Cardiac septum (tissue), 1 donor: Measurements from ENCODE around the gene PCSK2. TPM values are rescaled to one million over a fixed set of nuclear protein-coding genes. Genes with fewer than 3 reads are reported as not detected.

ENCODE experiments used
- DNase-seq: peaks from one replicate; pipeline ENCODE4 v3.0.0-alpha.2; 2020; ENCODE audit warnings: low spot score
- intact Hi-C: fragments of 100-400 bp; cut with DNase I; formaldehyde crosslinking; loops from one replicate; pipeline ENCODE4 v1.14.0; 2022
- total RNA-seq: library from RNA; stranded (reverse); fragmentation: NEBNext Ultra II Directional; extraction: Animal tissue kit (Norgen Biotek cat#: 25700); gene quantifications from one replicate; pipeline ENCODE4 v1.2.1, GENCODE V29; 2021
- donor health status: DM: no; HTN: no; CAD: no.

PCSK2 gene
- total RNA-seq, 1 donor from 2014 or later, result 0.35 TPM

DNA sequence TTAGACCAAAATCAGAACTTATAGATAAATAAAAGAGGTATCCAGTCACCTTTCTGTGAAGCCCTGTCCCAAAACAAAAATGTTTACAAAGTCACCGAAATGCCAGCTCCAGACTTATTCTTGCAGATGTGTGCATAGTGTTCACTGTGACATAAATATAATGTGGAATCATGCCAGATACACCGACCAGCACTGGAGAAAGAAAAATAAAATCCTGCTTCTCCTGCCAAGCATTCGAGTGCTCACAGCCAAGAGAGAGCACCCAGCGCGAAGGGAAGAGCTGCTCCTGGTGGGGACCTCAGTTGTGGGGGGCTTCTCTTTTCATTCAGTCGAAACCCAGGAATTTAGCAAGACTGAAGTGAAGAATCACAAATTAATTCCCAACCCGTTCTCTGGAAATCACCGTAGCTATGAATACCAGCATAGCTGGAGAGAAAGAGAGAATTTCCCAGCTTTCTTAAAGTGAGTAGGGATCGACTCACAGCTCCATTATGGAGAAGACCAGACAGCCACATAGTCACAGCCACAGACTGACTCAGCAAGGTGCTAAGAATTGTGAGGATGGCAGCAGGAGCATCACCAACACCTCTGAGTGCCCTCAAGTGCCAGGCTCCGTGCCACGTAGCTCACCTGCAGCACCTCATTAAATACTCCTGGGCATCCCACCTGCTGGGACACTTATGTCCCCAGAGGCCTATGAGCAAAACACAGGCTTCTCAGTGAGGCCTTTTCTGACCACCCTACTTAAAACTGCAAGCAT is 271.2 kb downstream of the PCSK2 start:
- DNase-seq, result no peak
- intact Hi-C loops, result no loop called here

GRCh38 chr20:17498641-17499040 is 271.8 kb downstream of the PCSK2 start:
- no peak for DNase-seq
- intact Hi-C loops, result no loop called here

GRCh38 chr20:17499041-17499440 is 272.2 kb downstream of the PCSK2 start:
- intact Hi-C loops, result no loop called here
- DNase-seq, result no peak

GRCh38 chr20:17500271-17500670 is 273.4 kb downstream of the PCSK2 start:
- intact Hi-C loops, result loop anchor here (5.0 kb wide), 2 partner anchors 497 to 777 kb away; no protein-coding TSS in a partner anchor
- DNase-seq, result no peak

- peak; percentile 71 for DNase-seq
- intact Hi-C loops, result loop anchor here (5.0 kb wide), 2 partner anchors 496 to 776 kb away; no protein-coding TSS in a partner anchor
Measured at GRCh38 chr20:17500826-17501225, 274.0 kb downstream of the PCSK2 start.

DNA sequence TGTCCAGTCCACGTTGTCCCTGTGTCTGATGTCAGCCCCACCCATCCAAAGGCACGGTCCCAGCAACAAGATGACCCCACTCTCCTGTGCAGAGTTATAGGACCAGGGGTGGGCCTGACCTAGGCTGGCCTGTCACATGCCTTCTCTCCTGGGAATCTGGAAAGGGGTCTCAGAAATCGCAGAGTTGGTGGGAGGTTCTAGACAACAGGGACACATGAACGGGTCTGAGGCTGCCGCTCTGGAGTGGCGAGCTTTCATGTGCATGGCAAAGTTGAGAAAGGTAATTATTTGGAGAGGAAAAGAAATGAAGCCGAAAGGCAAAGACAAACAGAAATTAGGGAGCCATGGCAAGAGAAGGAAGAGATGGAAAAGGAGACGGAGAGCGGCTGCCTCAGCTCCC is 274.9 kb downstream of the PCSK2 start:
- intact Hi-C loops, result loop anchor here (5.0 kb wide), 2 partner anchors 496 to 776 kb away; no protein-coding TSS in a partner anchor

DNA sequence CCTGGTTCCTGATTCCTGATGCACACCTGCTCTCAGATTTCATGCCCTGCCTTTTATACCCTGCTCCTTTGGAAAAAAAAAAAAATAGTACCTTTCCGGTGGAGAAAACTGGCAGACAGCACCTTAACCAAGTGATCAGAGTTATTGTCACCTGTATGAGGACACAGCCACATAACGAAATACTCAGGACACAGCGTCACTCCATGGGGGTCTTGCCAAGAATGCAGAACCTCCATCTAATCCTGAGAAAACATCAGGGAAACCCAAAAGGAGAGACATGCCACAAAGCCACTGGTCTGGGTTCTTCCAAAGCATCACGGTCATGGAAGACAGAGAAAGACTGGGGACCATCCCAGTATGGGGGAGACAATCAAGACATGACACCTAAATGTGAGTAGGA is 275.3 kb downstream of the PCSK2 start:
- intact Hi-C loops, result loop anchor here (5.0 kb wide), 2 partner anchors 495 to 775 kb away; no protein-coding TSS in a partner anchor
- DNase-seq, result no peak

More for the DNA sequence above, 274.9 kb downstream of the PCSK2 start:
- peak; percentile 47 for DNase-seq

DNA sequence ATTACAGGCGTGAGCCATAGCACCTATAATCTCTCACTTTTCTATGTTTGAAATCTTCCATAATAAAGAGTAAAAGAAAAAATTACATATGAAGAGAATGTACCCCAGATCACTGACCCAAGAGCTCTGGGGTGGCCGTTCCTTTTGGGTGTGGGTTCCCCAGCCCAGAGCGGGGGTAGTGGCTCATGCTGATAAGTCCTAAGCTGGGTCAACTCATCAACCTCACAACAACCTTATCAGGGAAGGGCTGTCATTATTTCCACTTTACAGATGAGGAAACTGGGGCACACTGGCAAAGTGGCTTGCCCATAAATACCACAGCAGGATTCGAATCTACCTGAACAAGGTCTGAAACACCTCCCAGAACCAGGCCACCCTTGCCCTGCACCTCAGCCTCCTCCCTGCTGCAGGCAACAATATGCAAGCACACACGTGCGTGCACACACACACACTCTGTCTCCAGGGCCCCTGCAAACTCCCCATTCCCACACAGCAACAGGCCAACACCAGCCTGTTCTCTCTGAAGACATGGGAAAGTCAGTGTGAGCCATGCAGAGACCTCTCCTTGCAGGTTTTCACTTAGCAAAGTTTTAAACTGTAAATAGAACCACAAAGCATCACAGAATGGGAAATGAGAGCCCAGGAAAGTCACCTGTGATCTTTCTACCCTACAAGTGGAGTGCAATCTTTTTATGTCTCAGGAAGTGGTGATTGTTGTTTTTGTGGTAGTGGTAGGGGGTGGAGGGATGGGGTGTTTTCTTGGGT is 276.6 kb downstream of the PCSK2 start:
- DNase-seq, result no peak
- intact Hi-C loops, result loop anchor here (2.0 to 5.0 kb wide), 3 partner anchors 395 to 774 kb away; no protein-coding TSS in a partner anchor

DNA sequence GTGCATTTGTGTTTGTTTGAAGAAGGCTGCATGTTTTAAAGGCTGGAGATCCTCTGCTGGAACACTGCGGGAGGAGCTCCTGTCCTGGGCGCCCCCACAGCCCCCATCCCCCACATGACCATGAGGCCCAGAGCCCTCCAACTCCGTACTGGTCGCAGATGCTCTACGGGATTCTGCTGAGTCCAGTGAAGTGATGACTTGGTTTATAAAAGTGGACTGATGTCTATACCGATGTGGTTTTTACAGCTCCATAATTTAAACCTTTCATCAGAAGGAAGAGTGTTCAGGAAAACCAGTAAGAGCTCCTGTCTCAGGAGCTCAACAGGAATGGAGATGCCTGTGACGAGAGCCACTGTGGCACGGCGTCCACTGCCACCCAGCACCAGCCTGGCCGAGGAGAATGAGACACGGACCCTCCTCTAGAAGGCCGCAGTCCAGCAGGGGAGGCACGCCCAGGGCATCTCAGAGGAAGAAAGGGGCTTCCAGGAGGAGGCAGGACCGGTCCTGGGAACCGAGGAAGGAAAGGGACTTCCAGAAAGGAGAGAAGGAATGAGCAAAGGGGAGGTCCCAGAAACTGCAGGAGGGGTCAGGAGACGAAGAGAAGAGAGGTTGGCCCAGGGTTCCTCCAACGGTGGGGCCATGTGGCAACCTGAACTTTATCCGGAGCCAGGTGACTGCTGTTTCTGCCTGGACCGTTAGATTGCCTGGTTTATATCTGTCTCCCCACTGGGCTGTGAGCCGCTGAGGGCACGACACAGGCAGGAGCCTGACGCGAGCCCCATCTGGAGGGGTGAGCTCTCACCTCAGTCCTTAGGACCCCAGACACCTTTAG is 277.4 kb downstream of the PCSK2 start:
- intact Hi-C loops, result loop anchor here (2.0 to 5.0 kb wide), 3 partner anchors 395 to 773 kb away; no protein-coding TSS in a partner anchor
- DNase-seq, result no peak

- peak; percentile 82 for DNase-seq
- intact Hi-C loops, result loop anchor here (2.0 to 5.0 kb wide), 3 partner anchors 394 to 772 kb away; no protein-coding TSS in a partner anchor
Measured at GRCh38 chr20:17504898-17505635, 278.2 kb downstream of the PCSK2 start.

DNA sequence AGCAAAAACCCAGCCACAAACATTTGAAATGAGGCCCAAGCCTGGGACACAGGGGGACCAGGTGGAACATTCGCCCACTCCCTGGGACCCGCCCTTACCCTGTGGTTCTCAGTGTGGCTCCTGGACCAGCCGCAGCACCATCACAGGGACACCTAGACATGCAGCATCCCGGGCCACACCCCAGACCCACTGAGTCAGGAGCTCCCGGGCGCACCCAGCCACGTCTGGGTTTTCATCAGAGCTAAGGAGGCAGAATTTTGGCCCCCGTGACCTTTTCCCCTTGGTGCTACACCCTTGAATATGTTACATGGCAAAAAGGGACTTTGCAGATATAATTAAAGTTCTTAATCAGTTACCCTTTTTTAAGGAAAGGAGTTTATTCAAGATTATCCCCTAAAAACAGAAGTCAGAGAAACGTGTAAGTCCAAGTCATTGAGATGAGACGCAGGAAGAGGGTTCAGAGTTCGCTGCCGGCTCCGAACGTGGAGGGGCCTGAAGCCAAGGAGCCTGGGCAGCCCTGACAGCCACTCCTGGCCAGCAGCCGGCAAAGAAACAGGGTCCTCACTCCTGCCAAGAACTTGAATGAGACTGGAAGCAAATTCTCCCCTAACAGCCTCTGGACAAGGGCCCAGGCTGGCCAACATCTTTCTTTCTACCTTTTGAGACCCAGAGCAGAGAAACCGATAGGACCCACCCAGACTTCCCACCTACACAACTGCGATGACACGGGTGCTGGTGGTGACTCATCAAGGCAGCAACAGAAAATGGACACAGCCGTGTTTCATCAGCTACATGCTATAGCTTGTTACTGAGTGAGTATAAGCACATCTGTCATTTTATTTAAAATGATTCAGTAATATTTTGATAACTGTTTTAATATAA is 279.0 kb downstream of the PCSK2 start:
- intact Hi-C loops, result loop anchor here (2.0 kb wide), 1 partner anchor 393 kb away; no protein-coding TSS in a partner anchor
- no peak for DNase-seq

DNA sequence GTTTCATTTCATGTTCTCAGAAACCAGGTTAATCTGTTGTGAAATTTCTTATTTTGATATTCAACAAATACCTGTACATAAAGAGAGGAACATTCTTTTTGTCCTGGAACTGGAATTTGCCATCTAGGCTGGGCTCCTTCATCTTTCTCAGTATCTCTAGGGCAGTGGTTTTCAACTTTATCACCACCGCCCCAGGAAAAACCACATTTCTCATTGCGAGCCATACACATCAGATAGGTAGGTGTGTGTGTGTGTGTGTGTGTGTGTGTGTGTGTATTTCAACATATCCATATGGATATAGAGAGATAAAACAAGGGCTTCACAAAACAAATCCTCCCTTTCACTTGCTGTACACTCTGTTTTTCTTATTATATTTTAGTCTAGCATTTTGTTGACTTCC is 280.2 kb downstream of the PCSK2 start:
- intact Hi-C loops, result no loop called here
- no peak for DNase-seq

DNA sequence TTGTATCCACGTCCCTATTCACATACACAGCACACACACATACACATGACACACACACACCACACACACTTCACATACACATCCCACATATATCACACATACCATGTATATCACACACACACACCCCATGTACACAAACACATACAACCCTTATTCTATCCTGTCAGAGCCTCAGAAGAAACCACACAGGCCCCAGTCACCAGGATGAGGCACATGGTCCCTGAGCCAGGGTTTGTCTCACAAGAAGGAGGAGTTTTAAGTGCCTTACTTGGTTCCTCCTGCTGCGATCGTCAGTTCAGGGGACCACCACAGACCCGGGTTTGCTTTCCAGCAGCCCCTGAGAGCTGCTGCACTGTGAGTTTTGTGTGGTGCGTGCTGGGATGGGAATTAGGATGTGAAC is 280.7 kb downstream of the PCSK2 start:
- intact Hi-C loops, result no loop called here

DNA sequence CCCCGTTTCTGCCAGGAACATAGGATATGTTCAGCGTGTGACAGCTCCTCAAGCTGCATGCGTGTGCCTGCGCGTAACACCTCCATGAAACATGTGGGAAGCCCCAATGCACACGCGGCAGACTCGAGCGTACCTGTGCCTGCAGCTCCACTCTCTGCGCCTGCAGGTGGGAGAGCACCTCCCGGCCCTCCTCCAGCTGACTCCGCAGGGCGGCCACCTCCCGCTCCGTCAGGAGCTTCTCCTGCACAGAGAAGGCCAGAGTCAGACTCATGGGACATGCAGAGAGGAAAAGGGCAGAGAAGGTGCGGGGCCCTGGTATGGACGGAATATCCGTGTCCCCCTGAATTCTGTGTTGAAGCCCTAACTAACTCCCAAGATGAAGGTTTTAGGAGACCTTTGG is 281.9 kb downstream of the PCSK2 start:
- intact Hi-C loops, result no loop called here
- DNase-seq, result no peak

More for the DNA sequence above, 280.7 kb downstream of the PCSK2 start:
- DNase-seq, result no peak

- intact Hi-C loops, result no loop called here
- no peak for DNase-seq
Measured at GRCh38 chr20:17510548-17510947, 283.7 kb downstream of the PCSK2 start.

- no peak for DNase-seq
- intact Hi-C loops, result no loop called here
Measured at GRCh38 chr20:17511401-17511800, 284.6 kb downstream of the PCSK2 start.

DNA sequence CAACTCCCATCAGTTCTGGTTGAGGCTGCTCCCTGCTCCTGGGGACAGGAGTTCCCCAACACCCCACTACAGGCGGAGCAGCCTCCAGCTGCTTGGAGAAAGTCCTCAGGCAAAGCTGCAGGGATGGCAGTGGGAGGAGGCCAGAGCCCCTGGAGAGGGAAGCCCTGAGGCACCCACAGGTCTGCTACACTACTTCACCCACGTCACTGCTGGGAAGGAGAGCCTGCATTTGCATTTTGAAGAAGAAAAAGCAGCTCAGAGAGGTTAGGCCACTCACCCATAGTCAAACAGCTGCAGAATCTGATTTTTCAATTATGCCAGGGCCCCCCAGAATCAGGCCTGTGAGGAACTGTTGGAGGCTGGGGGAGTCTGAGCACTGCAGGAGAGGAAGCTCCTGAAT is 287.1 kb downstream of the PCSK2 start:
- intact Hi-C loops, result no loop called here
- DNase-seq, result no peak

DNA sequence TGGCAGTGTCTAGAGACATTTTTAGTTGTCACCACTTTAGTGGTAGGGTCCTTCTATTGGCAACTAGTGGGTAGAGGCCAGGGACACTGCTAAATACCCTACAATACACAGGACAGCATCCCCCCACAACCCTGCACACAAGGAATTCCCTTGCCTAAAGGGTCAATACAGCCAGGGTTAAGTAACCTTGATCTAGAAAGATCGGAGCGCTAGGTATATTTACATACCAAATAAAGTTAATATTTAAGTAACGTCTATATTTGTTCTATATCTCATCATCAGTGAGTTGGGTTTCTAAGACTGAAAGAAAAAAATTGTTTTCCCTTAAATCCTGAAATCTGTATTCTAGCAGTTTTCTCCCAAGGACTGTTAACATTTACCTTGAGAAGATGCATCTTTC is 288.2 kb downstream of the PCSK2 start:
- intact Hi-C loops, result no loop called here
- no peak for DNase-seq
